A549 (cell line): Measurements from ENCODE around the gene SIAH3. TPM values are rescaled to one million over a fixed set of nuclear protein-coding genes. Genes with fewer than 3 reads are reported as not detected.
A peak's percentile ranks its signal among the peaks of the same experiment; 100 is the strongest.
"Not testable (repeated sequence)": the region's sequence is repeated elsewhere in the genome, so short reads cannot be mapped to it uniquely, and the experiment has no call there.

Source experiments
- ATAC-seq, 2 experiments: fragments of 200-7000 bp in 1 of 2; fragments of >200 bp in 1 of 2; cut with Nextera tagmentation in 1 of 2; cut with Tn5 transposase in 1 of 2; 3 replicates each; pipeline versions ENCODE4 v1.8.0 to v1.9.1; 2018 to 2020; ENCODE audit warnings: mild to moderate bottlenecking in 1 of 2, moderate library complexity in 1 of 2
- CTCF ChIA-PET: fragments of 300-600 bp; sonication (Branson Sonifier 250); formaldehyde crosslinking; extraction: SDS; loops from one replicate; lab custom pipeline; 2021; ENCODE audit warnings: antibody characterized with exemption, inconsistent platforms; lab: Yijun Ruan, JAX
- POLR2A ChIA-PET: fragments of 350-600 bp; formaldehyde crosslinking; extraction: SDS; loops from one replicate; lab custom pipeline; 2021; ENCODE audit warnings: antibody characterized with exemption, inconsistent platforms; lab: Yijun Ruan, JAX
- DNase-seq, 2 experiments: peaks; one replicate each; pipeline versions ENCODE4 v3.0.0 to v3.0.0-alpha.2; 2011 to 2016; ENCODE audit warnings: low read depth in 1 of 2, low spot score in 1 of 2
- FAIRE-seq: peaks from 2 replicates; lab custom pipeline; 2011; peaks lifted over from hg19 to GRCh38; lab: Jason Lieb, UNC
- H3K27ac ChIP-seq, 2 experiments: fragments of >200 bp; sonication (Bioruptor Twin); formaldehyde crosslinking; 3 replicates each; pipeline ENCODE4 v1.5.1; 2016 to 2017
- H3K4me1 ChIP-seq: fragments of >200 bp; sonication (Bioruptor Twin); formaldehyde crosslinking; 3 replicates; pipeline ENCODE4 v1.6.1; 2016
- H3K4me2 ChIP-seq: fragments of >200 bp; sonication (Bioruptor Twin); formaldehyde crosslinking; 3 replicates; pipeline ENCODE4 v1.6.1; 2016
- H3K4me3 ChIP-seq: fragments of >200 bp; sonication (Bioruptor Twin); formaldehyde crosslinking; 3 replicates; pipeline ENCODE4 v1.5.1; 2016
- H3K9me3 ChIP-seq: fragments of >200 bp; sonication (Bioruptor Twin); formaldehyde crosslinking; 3 replicates; pipeline ENCODE4 v1.6.1; 2016
- CEBPB ChIP-seq, 2 experiments: fragments of >200 bp in 1 of 2; sonication (Bioruptor Twin) in 1 of 2; formaldehyde crosslinking in 1 of 2; IDR thresholded peaks; 2 replicates each; pipeline ENCODE4 v1.6.1; 2012 to 2016
- CHD2 ChIP-seq: fragments of 150-350 bp; IDR thresholded peaks from 2 replicates; pipeline ENCODE4 v1.6.1; 2014; ENCODE audit warnings: low read length; ENCODE audit not compliant: partially characterized antibody
- CHD4 ChIP-seq: fragments of 200-600 bp; sonication (generic); IDR thresholded peaks from 2 replicates; pipeline ENCODE4 v1.6.1; 2016; ENCODE audit warnings: antibody characterized with exemption, mild to moderate bottlenecking, borderline replicate concordance
- E2F6 ChIP-seq: IDR thresholded peaks from 2 replicates; pipeline ENCODE4 v1.6.1; 2012; ENCODE audit warnings: low read depth, borderline replicate concordance
- ESRRA ChIP-seq: fragments of 150-350 bp; IDR thresholded peaks from 2 replicates; pipeline ENCODE4 v1.6.1; 2014; ENCODE audit warnings: mild to moderate bottlenecking, low read length, borderline replicate concordance
- FOSL2 ChIP-seq, 2 experiments: fragments of 450-650 bp in 1 of 2; fragments of >200 bp in 1 of 2; sonication (Bioruptor Twin) in 1 of 2; formaldehyde crosslinking; IDR thresholded peaks; 2 replicates each; pipeline versions ENCODE4 v1.5.0 to v1.6.1; 2016 to 2020; ENCODE audit warnings: mild to moderate bottlenecking in 1 of 2, moderate library complexity in 1 of 2
- FOXS1 ChIP-seq: fragments of 250-450 bp; sonication (Bioruptor Pico); IDR thresholded peaks from 2 replicates; pipeline ENCODE4 v1.5.0; 2020; ENCODE audit warnings: mild to moderate bottlenecking, moderate library complexity
- HEYL ChIP-seq: fragments of 250-450 bp; sonication (Bioruptor Pico); IDR thresholded peaks from 2 replicates; pipeline ENCODE4 v1.8.0; 2021; ENCODE audit warnings: mild to moderate bottlenecking, moderate library complexity
- HOXA7 ChIP-seq: fragments of 250-450 bp; sonication (Bioruptor Pico); IDR thresholded peaks from 2 replicates; pipeline ENCODE4 v1.5.0; 2020; ENCODE audit warnings: mild to moderate bottlenecking, moderate library complexity
- HOXB5 ChIP-seq: fragments of 250-450 bp; sonication (Bioruptor Pico); IDR thresholded peaks from 2 replicates; pipeline ENCODE4 v1.5.0; 2020; ENCODE audit warnings: mild to moderate bottlenecking, moderate library complexity
- JUN ChIP-seq, 2 experiments: fragments of >200 bp; sonication (Bioruptor Twin); formaldehyde crosslinking; IDR thresholded peaks; 2 replicates in 1 of 2; 3 replicates in 1 of 2; pipeline ENCODE4 v1.6.1; 2016 to 2017
- KDM5A ChIP-seq: fragments of 200-600 bp; sonication (generic); IDR thresholded peaks from 2 replicates; pipeline ENCODE4 v1.6.1; 2016; ENCODE audit warnings: antibody characterized with exemption, mild to moderate bottlenecking
- MAFK ChIP-seq: fragments of 450-650 bp; IDR thresholded peaks from 2 replicates; pipeline ENCODE4 v1.6.1; 2014; ENCODE audit not compliant: partially characterized antibody
- MYC ChIP-seq: IDR thresholded peaks from 2 replicates; pipeline ENCODE4 v1.6.1; 2012; ENCODE audit warnings: mild to moderate bottlenecking, inconsistent platforms, low read length, improper control_type of control experiment, borderline replicate concordance
- NR3C1 ChIP-seq: fragments of >200 bp; sonication (Bioruptor Twin); formaldehyde crosslinking; IDR thresholded peaks from 3 replicates; pipeline ENCODE4 v1.6.1; 2017
- POLR2AphosphoS2 ChIP-seq: conservative IDR thresholded peaks from 2 replicates; pipeline ENCODE4 v1.6.1; 2012; ENCODE audit warnings: low read length, improper control_type of control experiment, inconsistent platforms
- RNF2 ChIP-seq: fragments of 200-600 bp; sonication (generic); IDR thresholded peaks from 2 replicates; pipeline ENCODE4 v1.6.1; 2016; ENCODE audit warnings: low read depth, mild to moderate bottlenecking, antibody characterized with exemption, moderate library complexity, borderline replicate concordance
- TFCP2L1 ChIP-seq: fragments of 250-450 bp; sonication (Bioruptor Pico); IDR thresholded peaks from 2 replicates; pipeline ENCODE4 v1.5.0; 2021; ENCODE audit warnings: mild to moderate bottlenecking
- USF2 ChIP-seq: fragments of 450-650 bp; IDR thresholded peaks from 2 replicates; pipeline ENCODE4 v1.6.1; 2014; ENCODE audit warnings: antibody characterized with exemption
- ZSCAN20 ChIP-seq: fragments of 250-450 bp; sonication (Bioruptor Pico); IDR thresholded peaks from 2 replicates; pipeline ENCODE4 v1.8.0; 2022; ENCODE audit warnings: mild to moderate bottlenecking, moderate library complexity
- WGBS: methylation state at CpG from one replicate; pipeline ENCODE4 v1.1.6; 2017; ENCODE audit errors: missing lambda C conversion rate; 5-methylcytosine and 5-hydroxymethylcytosine counted together
- polyA plus RNA-seq, 4 experiments: library from polyadenylated mRNA; depleted of rRNA in 3 of 4; stranded (reverse); fragments of >200 nt; fragmentation: RNase III in 1 of 4; extraction: RNeasy Plus Mini Kit Qiagen cat#74134 plus additional on column Dnase treatment in 1 of 4; gene quantifications; 2 replicates in 3 of 4; 3 replicates in 1 of 4; pipeline ENCODE4 v1.2.3, GENCODE V29; 2011 to 2017
- TF ChIP-seq, protein P1 (sequence below): IDR thresholded peaks from 2 replicates; pipeline ENCODE4 v1.6.1; 2012

The SIAH3 gene
- polyA plus RNA-seq, 2 of the 4 experiments (the other 2 are of a cell fraction), result not detected

GRCh38 chr13:45765464-45765863 lies 86.1 kb downstream of the SIAH3 start:
- DNase-seq (no peak), ATAC-seq (no peak), FAIRE-seq (no peak)
- H3K4me1 ChIP-seq, result no peaks in the 10 kb centered on the region
- H3K4me3 ChIP-seq, result no peak overlapping the region
- no peak for TF ChIP-seq JUN (IDR thresholded peaks at IDR 0.05)
- TF ChIP-seq, protein P1, sequence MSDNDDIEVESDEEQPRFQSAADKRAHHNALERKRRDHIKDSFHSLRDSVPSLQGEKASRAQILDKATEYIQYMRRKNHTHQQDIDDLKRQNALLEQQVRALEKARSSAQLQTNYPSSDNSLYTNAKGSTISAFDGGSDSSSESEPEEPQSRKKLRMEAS, result no peak
- WGBS, result 20% methylated on average over 1 of the region's 4 CpGs
- POLR2A ChIA-PET, result no interaction called here
- no peak overlapping the region for H3K27ac ChIP-seq
- CTCF ChIA-PET, result no interaction called here
- no peaks in the 10 kb centered on the region; the same call in 2 of the 3 replicates for H3K9me3 ChIP-seq
- H3K4me2 ChIP-seq, result no peak overlapping the region

DNA sequence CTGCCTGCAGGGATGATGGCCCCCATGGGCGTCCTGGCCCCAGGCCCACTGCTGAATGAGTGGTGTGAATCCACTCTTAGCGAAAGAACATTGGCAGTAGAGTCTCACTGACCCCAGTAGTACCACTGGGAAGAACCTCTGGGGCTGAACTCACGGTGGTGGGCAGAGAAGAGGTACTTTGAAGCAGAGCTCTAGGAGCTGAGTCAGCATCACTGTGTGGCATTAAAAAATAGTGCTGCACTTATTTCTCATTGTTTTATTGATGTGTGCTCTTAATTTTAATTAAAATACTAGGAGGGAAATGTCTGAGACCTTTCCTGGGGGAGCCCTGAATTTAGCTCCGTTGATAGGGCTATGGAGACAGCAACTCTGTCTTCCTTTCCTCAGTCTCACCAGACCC lies 88.1 kb downstream of the SIAH3 start:
- 25% methylated on average over 3 of the region's 4 CpGs for WGBS
- CTCF ChIA-PET, result interaction anchor here (1.4 kb wide), 1 partner anchor 29 kb away, joined by 3 read pairs; no protein-coding TSS in a partner anchor

DNA sequence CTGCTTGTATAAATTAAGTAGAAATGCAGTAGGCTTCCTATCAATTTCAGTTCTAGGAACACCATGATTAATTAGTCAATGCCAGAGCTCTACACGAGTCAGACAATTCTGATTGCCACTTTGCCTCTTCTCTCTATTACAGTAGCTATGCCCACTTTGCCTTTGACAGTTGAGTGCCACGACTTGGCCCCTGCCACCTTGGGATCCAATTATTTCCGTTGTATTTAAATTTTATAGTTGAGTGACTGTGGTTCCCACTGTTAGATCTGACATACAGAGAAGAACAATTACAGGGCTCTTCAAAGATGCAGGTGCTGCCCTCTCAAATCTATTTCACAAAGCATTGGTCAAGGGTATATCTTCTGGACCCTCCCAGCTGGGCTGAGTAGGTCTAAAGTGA lies 94.0 kb downstream of the SIAH3 start:
- POLR2A ChIA-PET, FAIRE-seq, H3K4me1 ChIP-seq, H3K9me3 ChIP-seq, DNase-seq, H3K4me3 ChIP-seq, H3K4me2 ChIP-seq, H3K27ac ChIP-seq, ATAC-seq: not testable (repeated sequence)
- 2% methylated on average over 3 of the region's 3 CpGs for WGBS
- CTCF ChIA-PET, result interaction anchor here (0.6 kb wide), 1 partner anchor 147 kb away, joined by 3 read pairs; no protein-coding TSS in a partner anchor

More for the DNA sequence above, 88.1 kb downstream of the SIAH3 start:
- no peak for FAIRE-seq
- no peak for ATAC-seq
- Histone ChIP-seq H3K9me3 (no peaks in the 10 kb centered on the region; the same call in 2 of the 3 replicates), H3K4me2 (no peak overlapping the region), H3K4me1 (no peaks in the 10 kb centered on the region), H3K27ac (no peak overlapping the region), H3K4me3 (no peak overlapping the region)
- no peak for DNase-seq
- TF ChIP-seq TFCP2L1 (no peak), MAFK (peak; percentile 12)
- POLR2A ChIA-PET, result no interaction called here

DNA sequence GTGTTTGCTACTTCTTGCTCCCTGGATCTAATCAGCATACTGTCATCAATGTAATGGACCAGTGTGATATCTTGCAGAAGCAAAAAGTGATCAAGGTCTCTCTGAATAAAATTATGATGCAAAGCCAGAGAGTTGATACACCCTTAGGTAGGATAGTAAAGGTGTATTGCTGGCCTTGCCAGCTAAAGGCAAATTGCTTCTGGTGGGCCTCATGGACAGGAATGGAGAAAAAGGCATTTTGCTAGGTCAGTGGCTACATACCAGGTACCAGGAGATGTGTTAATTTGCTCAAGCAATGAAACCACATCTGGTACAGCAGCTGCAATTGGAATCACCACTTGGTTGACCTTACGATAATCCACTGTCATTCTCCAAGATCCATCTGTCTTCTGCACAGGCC lies 95.1 kb downstream of the SIAH3 start:
- H3K27ac ChIP-seq, H3K9me3 ChIP-seq, CTCF ChIA-PET, POLR2A ChIA-PET, FAIRE-seq, ATAC-seq, H3K4me2 ChIP-seq, H3K4me1 ChIP-seq, H3K4me3 ChIP-seq, DNase-seq: not testable (repeated sequence)
- 8% methylated on average over 1 of the region's 1 CpG for WGBS

- ATAC-seq (no peak), DNase-seq (no peak), FAIRE-seq (no peak)
- no peak overlapping the region for H3K4me3 ChIP-seq
- POLR2A ChIA-PET, result no interaction called here
- no peak overlapping the region for H3K4me2 ChIP-seq
- H3K27ac ChIP-seq, result no peak overlapping the region
- CTCF ChIA-PET, result interaction anchor here (1.1 kb wide), 1 partner anchor 14 kb away, joined by 3 read pairs; no protein-coding TSS in a partner anchor
- H3K4me1 ChIP-seq, result no peaks in the 10 kb centered on the region
- TF ChIP-seq ZSCAN20 (CRISPR knock-in tag), result no peak
- TF ChIP-seq FOSL2 (IDR thresholded peaks at IDR 0.05), result no peak
- TF ChIP-seq FOSL2 (CRISPR knock-in tag; IDR thresholded peaks at IDR 0.05), result no peak
- TF ChIP-seq RNF2, result no peak
- no peak for TF ChIP-seq ESRRA
- no peak for TF ChIP-seq NR3C1
- TF ChIP-seq, protein P1, result no peak
- TF ChIP-seq E2F6, result no peak
- WGBS, result 55% methylated on average over 1 of the region's 1 CpG
- H3K9me3 ChIP-seq, result no peaks in the 10 kb centered on the region
Observed at GRCh38 chr13:45752510-45752909, 99.0 kb downstream of the SIAH3 start.

DNA sequence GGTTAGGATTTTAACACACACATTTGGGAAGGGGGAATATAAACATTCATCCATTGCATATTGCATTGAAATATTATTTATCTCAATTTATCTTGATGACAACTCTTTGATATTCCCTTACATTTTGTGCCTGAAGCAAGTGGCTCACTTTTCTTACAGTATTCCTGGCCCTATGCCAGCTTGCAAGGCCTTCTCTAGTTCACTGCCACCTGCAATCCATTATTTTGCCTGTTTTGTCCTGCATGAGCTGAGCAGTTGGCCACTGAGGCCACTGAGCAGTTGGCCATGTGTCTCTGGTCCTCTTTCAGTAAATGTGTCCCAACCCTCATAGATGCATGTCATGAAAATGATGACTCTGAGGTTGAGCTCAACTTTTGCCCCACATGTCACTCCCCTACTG lies 99.7 kb downstream of the SIAH3 start:
- no peaks in the 10 kb centered on the region for H3K9me3 ChIP-seq
- POLR2A ChIA-PET, result no interaction called here
- H3K27ac ChIP-seq, result no peak overlapping the region
- CTCF ChIA-PET, result interaction anchor here (1.1 kb wide), 1 partner anchor 13 kb away, joined by 3 read pairs; no protein-coding TSS in a partner anchor
- ATAC-seq (no peak), FAIRE-seq (no peak), DNase-seq (no peak)
- no peak overlapping the region for H3K4me3 ChIP-seq
- H3K4me2 ChIP-seq, result no peak overlapping the region
- H3K4me1 ChIP-seq, result no peaks in the 10 kb centered on the region
- no peak for TF ChIP-seq HOXB5 (CRISPR knock-in tag)
- no peak for TF ChIP-seq FOXS1 (CRISPR knock-in tag)
- TF ChIP-seq ZSCAN20 (CRISPR knock-in tag), result no peak
- TF ChIP-seq MYC, result no peak
- TF ChIP-seq KDM5A, result no peak
- TF ChIP-seq CEBPB (IDR thresholded peaks at IDR 0.05), result no peak
- TF ChIP-seq HOXA7 (CRISPR knock-in tag), result no peak
- TF ChIP-seq HEYL (CRISPR knock-in tag), result no peak
- TF ChIP-seq POLR2AphosphoS2, result no peak
- no peak for TF ChIP-seq CHD4
- no peak for TF ChIP-seq NR3C1
- TF ChIP-seq USF2, result no peak
- TF ChIP-seq CHD2, result no peak
